Activated CD4-positive, alpha-beta T cell treated with anti-CD3 and anti-CD28 coated beads for 1 hour (primary cell): ENCODE data around the gene DTHD1.

ENCODE experiments used
- DNase-seq: peaks from one replicate; pipeline ENCODE4 v3.0.0-alpha.2; 2020

DTHD1 gene

DNA sequence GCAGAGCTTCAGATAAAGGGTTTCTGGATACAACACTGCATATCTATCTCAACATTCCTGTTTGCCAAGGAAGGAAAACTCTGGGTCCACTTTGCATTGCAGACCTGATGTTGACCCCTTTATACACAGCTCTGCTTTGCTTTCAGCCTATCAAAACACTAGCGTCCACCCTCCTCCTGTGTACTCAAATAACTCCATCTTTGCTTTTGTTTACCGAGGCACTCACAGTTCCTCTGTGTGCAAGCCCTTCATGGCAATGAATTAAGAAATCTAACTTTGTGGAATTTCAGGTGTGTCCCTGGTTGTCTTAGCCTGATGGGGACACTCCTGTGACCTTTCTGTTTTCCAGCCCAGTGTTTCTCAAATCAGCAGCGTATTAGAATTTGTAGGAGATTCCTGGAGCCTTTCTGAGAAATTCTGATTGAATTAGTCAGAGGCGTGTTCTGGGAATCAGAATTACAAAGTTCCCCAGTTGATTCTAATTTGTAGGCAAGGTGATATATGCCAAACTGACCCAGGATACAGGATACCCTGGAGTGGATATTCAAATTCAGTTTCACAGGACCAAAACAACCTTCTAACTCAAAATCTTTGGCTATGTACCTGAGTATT is 68.6 kb downstream of the DTHD1 start:
- DNase-seq, result no peak

DNA sequence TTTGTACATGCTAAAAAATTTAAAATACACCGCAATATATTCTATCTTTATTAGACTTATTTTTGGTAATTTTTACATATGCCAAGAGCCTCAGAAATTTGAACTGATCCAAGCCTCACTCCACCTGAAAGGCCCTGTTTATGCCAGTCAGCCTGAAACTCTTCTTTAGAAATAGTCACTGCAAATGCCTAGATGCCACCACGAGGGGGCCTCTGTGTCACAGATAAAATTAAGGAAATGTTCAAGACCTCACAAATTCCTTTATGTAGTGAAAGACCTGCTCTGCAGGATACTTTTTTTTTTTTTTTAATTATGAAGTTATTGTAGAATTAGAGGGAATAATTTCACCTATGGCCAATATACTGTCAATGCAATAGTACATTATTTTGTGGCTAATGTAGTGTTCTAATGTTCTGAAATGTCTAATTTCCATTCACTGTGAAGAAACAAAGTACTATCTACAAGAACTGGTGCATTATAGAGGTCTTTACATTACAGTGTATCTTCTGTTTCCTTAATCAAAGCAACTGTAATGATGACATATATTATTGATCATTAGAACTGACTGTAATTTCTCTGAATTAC is 69.8 kb downstream of the DTHD1 start:
- peak; percentile 66 for DNase-seq

DNA sequence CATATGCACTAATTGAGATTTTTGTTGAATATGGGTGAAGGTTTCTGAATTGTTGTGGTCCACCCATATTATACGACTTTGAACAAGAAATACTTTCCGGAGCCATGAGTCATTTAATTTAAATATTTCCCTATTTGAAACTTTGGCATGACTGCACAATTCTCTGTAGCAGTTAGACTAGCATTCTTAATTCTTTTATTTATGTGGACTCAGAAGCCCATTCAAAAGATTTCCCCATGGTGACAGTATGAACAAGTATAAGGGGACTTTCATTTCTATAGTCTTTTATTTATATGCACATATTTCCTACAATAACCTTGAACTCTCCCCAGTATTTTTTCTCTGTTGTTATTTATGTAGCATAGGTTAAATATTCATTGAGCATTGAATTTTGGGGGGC is 72.6 kb downstream of the DTHD1 start:
- no peak for DNase-seq

DNA sequence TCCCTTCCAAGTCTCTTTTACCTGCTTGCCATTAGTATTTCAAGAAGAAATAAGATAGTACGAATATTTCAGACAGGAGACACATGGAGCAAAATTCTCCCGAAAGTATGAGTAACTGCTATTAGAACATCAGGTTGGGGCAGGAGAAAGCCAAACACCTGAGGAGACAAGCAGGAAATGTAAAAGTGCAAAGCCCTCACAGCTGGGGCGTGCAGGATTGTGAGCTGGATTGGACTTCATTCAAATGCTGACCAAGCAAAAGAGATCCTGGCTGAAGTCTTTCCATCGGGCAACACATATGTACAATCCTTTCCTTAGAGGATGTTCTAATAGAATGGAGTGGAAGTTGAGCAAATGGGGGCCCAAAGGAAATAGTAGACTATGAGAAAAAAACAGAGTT is 76.8 kb downstream of the DTHD1 start:
- DNase-seq, result no peak

DNA sequence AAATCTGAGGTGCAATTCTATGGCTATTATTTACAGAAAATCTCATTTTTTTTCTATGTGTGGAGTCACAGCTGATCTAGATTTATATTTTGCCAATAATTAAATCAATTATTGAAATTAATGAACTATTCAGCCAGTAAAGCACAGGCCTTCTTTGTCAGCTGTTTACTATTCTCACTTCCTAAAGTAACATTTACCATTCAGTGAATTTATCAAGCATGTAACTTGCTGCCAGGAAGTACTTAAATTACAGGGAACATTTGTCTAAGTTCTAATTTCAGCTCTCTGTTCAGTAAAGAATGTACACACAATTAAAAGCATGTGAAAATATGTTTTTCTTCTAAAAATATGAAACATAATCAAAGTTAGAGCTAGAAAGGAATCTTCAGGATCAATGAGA is 79.3 kb downstream of the DTHD1 start:
- DNase-seq, result no peak

DNA sequence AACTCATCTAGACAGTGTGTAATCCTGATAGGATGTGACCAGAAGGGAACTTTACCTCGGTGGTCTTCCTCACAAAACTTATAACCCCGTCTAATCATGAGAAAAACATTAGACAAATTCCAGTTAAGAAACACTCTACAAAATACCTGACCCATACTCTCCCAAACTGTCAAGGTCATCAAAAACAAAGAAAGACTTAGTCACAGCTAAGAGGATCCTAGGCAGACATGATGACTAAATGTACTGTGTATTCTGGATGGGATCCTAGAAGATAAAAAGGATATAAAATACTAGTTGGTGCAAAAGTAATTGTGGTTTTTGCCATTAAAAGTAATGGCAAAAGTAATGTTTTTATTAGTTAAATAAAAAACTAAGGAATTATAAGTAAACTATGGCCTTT is 81.6 kb downstream of the DTHD1 start:
- DNase-seq, result no peak

GRCh38 chr4:36374836-36375511 is 93.6 kb downstream of the DTHD1 start:
- DNase-seq, result no peak

GRCh38 chr4:36385951-36386571 is 104.6 kb downstream of the DTHD1 start:
- DNase-seq, result no peak

DNA sequence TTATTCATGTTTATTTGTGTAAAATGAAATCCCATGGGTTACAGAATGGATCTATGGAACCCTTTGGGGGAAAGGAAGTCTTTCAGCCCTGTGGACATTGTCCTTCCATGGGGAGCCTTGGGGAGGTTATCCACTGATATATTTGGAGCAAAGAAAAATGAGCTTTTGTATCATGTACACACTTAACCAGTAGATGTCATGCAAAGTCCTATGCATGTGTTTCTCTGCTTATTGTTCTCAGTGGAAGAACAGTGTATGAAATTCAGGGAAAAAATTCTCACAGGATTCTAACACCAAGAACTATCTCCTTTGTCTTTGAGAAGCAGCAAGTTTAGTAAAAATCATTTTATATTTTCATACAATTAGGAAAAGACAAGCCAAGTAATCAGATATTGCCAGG is 105.3 kb downstream of the DTHD1 start:
- no peak for DNase-seq

DNA sequence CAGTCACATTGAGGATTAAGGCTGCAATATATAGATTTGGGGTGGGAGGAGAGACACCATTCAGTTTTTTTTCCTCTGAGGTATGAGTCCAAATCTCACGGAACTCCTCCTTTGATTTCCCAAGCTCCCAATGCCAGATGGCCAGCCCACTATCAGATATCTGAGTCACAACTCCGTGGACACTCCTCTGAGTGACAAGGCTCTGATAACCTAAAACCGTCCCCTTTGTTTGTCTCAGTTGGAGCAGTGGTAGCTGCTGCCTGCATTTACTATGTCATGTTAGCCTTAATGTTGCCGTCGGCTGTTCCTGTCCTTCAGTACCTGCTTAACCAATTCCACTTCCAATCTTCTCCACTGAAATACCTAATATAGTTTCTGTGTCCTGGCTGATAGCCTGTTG is 107.3 kb downstream of the DTHD1 start:
- no peak for DNase-seq

- no peak for DNase-seq
Measured at GRCh38 chr4:36391411-36391810, 110.0 kb downstream of the DTHD1 start.

DNA sequence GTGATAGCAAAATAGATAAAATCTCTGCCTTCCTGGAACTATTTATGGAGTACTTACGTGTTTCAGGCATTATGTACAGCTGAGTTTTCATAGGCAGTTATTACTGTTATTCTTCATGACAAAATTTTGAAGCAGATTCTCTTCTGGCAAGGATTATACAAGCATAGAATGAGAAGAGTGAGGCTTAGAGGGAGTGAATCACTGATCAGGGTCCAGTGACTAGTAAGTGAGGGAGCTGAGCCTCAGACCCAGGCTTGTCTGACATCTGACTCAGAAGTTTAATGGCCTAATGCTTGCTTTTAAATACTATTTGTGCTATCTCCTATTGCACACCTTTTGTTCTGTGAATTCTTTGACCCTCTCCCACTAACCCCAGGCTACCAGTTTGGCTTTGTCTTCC is 110.6 kb downstream of the DTHD1 start:
- no peak for DNase-seq

- DNase-seq, result no peak
Measured at GRCh38 chr4:36392916-36393315, 111.5 kb downstream of the DTHD1 start.
